KG1 (cell line): ENCODE measurements around the gene FDPS.
A peak's percentile ranks its signal among the peaks of the same experiment; 100 is the strongest.

Experiments
- DNase-seq: peaks from one replicate; lab custom pipeline; 2025; lab: John Stamatoyannopoulos, UW

FDPS gene

DNA sequence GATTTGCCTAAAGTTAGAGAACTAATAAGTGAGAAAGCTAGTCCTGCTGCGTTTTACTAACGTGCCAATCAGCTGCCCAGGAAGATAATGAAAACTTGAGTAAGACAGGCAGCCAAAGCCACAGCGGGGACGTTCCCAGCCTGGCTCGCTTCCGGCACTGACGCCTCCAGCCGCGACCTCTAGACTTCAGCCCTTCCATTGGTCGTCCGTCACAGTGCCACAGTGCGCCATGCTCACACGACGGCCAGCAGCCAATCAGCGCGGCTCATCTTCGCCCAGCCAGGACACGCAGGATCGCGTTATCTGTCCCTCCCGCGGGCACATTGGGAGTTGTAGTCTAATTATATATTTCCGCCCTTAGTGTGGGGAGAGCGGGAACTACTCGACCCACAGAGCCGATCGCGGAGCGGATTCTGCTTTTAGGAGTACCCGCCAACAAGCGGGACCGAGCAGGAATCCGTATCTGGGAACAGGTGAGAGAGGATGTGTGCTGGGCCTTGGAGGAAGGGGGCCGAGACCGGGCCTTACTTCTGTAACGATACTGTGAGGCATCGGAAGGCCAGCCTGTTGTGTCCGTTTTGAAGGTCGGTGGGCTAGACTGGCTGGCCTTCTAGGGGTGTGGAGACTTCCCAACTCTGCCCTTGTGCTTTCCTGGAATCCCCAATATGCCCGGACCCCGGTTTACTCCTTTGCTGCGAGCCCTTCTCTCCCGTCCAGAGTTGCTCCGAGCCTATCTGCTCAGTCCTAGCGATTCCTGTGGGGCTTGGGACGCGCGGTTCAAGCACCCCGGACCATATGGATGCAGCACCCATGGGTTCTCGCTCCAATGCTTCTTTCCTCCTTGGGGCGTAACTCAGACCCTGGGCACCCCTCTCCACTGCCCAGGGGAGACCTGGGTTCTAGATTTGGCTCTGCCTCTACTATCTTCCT is at the start of gene FDPS:
Gene FDPS, plus strand, starts transcription at position 374 of the 930 bp plus-strand sequence. CDS start 924 bp downstream, outside the sequence.
- DNase-seq, result peak; percentile 93

DNA sequence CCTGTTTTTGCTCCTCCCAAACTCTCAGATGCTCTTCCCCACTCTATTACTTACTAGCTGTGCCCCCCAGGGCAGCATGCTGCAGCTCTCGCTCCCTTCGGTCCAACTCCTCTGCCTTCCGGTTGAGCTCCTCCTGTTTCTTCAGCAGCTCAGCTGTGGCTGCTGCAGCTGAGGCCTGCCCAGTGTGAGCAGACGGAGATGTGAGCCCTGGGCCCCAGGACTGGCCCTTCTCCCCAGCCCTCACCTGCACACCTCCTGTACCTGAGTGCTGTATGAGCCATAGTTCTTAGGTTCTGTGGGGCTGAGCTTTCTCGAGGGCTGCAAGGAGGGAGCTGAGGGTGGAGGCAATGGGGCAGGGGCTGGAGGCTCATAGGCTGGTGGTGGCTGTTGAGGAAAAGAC is 48.4 kb upstream of the FDPS start:
- no peak for DNase-seq

DNA sequence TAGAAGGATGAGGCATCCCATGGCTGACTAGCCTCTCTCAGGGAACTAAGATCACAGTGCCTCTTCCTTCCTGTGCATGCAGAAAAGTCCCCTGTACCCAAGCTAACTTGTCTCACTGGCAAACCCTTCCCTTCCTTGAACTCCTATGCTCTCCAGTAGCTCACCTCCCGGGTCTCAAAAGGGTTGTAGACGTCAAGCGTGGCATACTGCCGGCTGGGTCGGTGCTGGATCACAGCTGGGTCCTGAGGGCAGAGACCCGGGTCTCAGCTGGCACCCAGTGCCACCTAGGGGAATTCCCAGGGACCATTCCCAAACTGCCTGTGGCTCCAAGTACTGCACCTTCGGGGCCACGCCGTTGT is 47.2 kb upstream of the FDPS start:
- DNase-seq, result no peak

DNA sequence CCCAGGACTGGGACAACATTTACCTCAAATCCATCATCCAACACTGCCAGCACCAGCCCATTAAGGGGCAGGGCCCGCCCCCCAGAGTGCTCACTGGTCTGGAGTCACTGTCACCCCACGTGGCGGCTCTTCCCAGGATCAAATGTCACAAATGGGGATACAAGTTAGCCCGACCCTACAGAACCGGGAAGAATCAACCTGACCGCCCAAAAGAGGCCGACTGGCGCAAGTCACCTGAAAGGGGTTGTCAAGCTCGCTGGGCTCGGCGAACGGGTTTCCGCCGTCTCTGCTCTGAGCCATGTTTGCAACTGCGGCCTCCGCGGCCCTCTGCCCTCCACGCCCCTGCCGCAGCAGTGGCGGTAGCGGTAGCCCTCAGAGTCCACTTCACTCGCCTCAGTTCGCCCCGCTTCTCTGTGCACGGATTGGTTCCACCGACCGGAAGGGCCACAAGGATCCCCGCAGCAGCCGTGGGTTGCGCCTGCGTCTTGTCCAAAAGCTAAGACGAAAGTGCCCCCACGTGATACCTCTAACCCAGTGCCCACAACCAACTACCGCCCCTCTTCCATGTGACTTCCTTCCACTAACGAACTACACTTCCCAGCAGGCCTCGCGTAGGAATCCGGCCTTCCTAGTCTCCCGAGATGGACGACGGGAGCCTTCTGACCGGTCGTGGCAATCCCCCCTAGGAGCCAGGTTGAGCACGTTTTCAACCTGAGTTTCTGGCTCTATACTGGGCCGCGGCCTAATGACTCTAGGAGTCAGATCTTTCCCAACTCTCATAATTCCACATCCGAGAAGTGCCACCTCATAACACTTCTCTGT is 46.6 kb upstream of the FDPS start, which contains the start of gene SCAMP3:
Gene SCAMP3, minus strand, starts transcription at position 509 of the 822 bp plus-strand sequence. Its CDS starts 209 bp downstream, at position 300.
- DNase-seq, result peak; percentile 87

DNA sequence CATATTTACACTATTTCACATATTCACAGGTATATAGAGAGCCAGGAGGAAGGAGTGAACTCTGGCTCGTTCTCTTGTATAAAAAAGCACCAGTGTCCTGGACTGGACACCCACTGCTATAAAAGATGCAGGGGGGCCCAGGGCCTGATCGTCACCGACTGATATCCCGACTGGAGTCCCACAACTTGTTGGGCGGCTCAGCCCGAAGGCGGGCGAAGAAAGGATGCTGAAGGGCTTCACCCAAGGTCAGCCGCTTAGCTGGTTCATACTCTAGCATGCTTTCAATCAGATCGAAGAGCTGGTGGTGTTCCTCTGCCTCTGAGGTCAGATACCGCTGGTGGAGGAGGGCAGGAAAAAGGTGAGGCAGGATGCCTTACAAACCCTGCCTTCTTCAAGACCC is 45.6 kb upstream of the FDPS start:
- no peak for DNase-seq

DNA sequence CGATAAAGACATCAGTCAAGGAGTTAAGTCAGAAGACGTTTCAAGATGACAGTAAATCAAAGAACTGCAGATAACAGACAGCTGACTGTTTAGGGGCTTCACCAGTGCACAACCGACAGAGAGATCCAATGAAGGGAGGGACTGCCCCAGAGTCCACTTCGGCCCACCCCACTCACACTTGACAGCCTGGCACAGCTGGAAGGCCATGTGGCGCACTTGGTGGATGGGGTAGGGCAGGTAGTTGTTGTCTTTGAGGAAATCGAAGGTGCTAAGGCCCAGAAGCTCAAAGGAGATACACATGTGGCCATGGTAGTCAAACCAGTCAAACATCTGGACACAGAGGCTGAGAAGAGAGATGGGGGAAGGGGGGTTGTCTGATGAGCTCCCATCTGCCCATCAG is 42.1 kb upstream of the FDPS start:
- DNase-seq, result no peak

DNA sequence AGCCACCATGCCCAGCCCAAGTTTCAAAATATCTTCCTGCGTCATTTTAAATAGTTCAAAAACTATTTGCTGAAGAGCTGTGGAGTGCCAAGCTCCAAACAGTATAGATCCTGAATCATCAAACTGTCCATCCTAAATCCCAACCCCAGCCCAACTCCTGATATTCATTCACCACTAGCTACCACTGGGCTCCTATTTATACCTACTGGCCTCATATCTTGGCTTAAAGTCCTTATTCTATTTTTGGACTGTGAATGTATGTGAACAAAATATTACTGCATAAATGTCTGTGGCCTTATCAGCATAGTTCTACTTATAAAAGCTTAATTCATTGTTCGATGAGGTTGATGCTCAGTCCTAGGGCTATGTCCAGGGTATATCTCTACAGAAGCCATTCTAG is 41.3 kb upstream of the FDPS start:
- DNase-seq, result no peak

DNA sequence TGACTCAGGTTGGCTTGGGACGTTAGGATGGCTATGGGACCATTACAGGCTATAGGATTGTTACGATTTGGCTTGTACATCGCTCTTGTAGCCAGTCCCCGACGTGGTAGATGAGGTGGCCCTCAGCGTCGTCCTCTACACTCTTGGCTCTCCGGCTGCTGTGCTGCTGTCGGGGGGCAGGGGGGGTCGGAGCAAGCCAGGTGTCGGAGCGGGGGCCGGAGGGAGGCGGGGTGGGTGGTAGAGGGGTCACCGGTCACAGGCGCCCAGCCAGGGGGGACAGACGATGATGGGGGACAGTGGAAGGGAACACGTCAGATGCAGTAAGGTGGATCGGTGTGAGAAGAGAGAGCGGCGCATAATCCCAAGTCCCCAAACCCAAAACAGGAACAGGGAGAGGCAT is 40.0 kb upstream of the FDPS start:
- no peak for DNase-seq

DNA sequence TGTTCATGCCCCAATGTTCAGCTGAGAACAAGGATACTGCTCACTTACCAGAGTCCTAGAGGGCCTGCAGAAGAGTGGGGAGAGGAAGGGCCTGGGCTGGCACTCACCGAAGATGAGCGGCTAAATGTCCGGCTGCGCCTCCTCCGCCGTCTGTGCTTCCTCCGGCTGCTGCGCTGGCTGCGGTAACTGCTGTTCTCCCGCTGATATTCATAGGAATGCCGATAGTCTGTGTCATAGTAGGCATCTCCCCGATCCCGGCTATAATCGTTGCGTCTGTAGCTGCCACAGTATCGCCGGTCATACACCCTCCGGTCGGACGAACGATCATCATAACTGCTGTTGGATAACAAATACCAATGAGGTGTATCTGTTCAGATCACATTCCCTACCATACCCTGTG is 39.3 kb upstream of the FDPS start:
- no peak for DNase-seq

DNA sequence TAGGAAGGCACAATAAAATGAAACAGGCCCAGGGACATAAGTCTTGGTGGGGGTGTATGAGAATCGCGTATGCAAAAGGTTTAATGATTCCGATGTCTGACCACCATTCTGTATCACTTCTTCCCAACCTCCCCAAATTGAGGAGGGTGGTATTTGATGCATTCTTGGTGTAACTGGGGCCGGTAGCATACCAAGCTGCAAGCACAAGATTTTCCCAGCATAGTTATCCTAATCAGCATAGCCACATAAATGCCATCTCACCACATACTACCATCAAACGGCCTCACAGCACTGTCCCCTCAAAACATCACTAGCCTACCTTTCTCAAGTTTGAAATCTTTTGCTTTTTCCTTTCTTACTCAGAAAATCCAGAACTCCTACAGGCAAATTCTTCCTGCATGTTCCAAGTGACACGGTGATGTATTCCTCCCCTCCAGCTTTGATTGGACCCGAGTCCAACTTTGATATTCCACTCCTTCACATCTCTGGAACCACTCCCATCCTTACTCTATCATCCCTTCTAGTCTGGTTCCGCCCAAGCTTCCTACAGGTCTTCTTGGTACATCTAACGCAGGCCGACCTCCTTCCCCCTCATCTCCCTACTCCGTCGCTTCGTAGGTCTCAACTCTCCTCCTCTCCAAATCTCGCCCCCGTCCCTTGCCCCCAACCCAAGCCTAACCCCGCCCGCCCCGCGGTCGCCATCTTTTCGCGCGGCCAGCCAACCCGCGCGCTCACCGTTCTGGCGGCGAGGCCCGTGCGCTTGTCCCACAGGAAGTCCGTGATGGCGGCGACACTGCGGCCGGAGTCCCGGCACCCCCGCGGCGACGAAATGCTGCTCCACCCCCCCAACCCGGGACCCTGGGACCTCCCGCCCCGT is 36.0 kb upstream of the FDPS start:
- DNase-seq, result no peak

DNA sequence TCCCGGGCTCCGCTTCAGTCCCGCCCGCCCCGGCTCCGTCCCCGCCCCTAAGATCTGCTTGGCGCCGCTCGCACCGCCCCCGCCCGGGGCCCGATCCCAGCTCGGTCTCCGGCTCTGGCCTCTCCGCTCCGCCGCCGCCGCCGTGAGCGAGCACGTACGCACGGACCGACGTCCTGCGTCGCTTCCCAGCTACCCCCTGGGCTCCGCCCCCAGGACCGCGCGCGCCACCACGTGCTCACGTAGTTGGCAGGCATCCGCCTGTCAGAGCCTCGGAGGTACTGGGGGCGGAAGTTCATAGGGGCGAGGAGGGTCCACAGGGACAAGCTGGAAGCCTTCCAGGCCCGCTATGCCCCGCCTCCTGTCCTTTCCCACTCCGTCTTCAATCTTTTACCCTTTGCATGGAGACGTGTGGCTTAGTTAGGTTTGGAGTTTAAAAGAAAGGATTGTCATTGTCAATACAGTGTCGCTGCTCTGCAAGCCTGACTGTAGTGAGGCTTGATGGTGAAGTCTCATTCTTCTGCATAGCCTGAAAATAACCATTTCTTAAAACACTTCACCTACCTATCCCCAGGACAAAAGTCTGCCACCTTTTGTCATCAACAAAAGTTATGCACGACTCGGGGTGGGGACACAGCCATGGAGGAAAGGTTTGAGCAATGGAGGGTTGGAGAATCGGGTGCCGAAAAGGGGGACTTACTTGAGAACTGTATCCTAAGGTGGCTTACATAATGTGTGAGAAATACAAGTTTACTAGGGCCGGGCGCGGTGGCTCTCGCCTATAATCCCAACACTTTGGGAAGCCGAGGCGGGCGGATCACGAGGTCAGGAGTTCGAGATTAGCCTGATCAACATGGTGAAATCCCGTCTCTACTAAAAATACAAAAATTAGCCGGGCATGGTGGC is 35.1 kb upstream of the FDPS start, which contains the start of gene CLK2:
Gene CLK2, minus strand, starts transcription at position 162 of the 903 bp plus-strand sequence. CDS start 2,527 bp downstream, outside the sequence.
- DNase-seq, result peak; percentile 76

DNA sequence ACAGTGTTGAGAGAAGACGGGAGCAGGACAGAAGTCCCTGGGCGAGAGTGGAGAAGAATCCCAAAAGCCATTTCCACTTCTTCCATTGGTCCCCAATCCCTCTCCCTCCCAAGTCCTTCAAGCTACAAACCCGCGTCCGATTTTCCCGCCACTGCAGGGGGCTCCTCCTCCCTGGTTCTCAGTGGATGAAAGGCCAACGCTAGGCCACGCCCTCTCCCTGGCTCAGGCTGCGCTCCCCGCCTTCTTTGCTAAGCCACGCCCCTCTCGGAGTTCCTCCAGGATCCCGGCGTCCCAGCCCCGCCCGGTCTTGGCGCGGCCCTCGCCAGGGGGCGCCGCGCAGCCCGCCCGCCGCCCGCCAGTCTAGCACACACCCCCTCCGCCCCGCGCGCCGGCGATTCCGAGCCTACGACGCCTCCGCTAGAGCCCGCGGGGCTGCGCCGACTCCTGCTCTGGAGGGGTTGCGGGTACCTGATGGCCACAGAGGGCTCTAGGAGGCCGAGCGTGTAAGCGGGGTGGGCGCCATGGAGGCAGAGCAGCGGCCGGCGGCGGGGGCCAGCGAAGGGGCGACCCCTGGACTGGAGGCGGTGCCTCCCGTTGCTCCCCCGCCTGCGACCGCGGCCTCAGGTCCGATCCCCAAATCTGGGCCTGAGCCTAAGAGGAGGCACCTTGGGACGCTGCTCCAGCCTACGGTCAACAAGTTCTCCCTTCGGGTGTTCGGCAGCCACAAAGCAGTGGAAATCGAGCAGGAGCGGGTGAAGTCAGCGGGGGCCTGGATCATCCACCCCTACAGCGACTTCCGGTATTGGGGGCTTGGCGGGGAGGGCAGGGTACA is 31.4 kb upstream of the FDPS start, which contains the start of gene HCN3:
Gene HCN3, plus strand, starts transcription at position 394 of the 832 bp plus-strand sequence. Its CDS starts 128 bp downstream, at position 522.
- peak; percentile 78 for DNase-seq

DNA sequence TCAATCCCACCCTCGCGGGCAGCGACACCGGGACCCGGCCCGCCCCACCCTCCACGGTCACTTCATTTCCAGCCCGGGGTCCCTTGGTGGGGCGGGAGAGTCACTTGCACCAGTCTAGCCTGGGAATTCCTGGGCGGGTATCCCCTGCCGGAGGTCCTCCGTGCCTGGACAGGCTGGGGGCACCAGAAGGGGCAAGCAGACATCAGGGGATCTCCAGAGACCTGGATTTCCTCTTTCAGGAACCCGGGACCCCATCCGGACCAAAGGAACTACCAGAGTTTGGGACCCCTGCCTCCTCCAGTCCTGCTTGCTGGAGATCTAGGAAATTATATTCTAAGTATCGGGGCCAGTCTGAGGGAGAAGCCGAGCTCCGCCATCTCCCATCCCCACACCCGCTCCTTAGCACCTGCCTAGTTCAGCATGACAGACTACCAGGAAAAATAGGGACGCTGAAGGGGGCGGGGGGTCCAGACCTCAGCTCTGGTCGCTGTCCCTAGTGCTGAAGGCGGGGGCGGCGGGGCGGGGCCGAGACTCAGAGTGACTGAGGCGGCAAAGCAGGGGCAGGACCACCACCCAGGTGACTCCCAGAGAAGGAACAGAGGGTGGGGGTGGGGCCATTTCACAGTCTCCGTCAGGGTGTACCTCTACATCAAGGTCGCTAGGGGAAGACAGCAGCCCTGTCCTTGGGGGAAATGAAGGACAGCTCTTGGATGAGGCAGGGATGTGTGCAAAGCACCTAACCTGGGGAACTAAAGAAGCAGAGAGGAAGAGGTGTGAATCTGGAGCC is 30.6 kb upstream of the FDPS start:
- no peak for DNase-seq

DNA sequence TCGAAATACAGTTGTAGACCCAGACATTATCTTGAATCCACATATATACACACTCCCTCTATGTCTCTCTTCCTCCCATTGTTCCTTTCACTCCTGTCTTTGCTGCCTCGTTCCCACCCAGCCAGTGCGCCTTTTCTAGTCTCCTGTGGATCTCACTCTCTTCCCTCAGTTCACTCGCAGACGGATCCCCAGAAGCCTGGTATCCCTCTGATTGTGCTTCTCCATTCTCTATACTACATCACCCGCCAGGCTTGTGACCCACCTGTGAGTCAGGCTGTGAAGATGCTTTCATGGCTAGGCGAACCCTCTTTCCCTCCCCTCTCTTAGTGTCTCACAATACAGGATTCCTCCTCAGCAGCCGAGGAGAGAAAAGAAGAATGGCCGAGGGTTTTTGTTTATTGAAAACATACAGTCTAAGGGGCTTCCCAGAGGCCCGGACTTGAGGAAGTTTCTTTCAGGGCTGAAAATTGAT is 29.9 kb upstream of the FDPS start:
- DNase-seq, result no peak

DNA sequence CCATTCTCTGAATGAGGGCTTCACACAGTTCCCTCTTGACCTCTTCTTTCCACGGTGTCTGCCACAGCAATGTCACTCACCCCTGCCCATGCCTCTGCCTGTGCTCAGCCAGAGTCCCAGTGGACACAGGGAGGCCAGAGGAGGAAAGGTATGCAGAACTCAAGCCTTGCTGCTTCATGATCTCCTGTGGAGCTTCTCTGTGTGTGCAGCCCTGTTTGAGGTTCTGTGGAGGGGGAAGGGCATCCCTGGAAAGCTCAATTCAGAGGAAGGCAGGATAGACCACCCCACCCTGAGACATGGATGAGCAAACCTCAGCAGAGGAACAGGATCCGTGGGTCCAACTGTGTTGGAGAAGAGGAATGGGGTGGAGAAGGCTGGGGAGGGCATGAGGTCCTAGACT is 29.4 kb upstream of the FDPS start:
- DNase-seq, result no peak

DNA sequence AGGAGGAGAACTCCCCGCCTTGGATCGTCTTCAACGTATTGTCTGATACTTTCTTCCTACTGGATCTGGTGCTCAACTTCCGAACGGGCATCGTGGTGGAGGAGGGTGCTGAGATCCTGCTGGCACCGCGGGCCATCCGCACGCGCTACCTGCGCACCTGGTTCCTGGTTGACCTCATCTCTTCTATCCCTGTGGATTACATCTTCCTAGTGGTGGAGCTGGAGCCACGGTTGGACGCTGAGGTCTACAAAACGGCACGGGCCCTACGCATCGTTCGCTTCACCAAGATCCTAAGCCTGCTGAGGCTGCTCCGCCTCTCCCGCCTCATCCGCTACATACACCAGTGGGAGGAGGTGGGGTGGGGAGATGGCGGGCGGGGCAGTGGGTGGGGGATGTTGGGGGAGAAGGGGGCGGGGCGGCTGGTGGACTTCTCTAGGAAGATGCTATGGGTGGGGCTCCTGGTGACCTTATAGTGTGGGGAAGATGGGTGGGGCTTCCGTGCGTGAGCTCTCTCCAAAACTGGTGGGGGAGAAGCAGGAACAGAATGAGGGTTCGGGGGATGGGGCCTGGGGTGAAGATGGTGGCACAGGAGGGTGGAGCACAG is 26.1 kb upstream of the FDPS start:
- no peak for DNase-seq

DNA sequence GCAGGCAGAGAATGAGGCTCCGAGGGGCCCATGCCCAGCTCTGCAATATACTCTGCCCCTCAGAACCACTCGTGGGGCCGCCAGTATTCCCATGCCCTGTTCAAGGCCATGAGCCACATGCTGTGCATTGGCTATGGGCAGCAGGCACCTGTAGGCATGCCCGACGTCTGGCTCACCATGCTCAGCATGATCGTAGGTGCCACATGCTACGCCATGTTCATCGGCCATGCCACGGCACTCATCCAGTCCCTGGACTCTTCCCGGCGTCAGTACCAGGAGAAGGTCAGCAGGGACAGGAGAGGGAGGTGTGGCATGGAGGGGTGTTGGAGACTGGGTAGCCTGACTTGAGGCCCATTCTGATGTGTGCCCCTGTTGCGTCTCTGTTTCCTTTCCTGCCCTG is 24.2 kb upstream of the FDPS start:
- no peak for DNase-seq

DNA sequence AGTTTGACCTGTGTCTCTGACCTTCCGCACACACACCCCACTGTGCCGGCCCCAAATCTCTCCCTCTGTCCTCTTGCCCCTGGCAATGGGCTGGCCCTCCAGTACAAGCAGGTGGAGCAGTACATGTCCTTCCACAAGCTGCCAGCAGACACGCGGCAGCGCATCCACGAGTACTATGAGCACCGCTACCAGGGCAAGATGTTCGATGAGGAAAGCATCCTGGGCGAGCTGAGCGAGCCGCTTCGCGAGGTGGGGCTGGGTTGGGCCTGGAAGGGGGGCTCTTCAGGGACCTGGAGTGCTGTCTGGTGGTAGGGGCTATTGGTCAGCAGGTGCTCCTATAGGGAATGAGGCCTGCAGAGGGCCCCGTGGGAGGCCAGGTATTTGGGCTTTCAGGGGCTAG is 23.6 kb upstream of the FDPS start:
- DNase-seq, result no peak
